Natural killer cell (primary cell): ENCODE measurements around the gene ICAM5. TPM values are rescaled to one million over a fixed set of nuclear protein-coding genes. Genes with fewer than 3 reads are reported as not detected.

Source experiments
- ATAC-seq, 3 donors: fragments of 150-1000 bp in 2 of 3; fragments of 200-7000 bp in 1 of 3; cut with Tn5 transposase; 1 replicate in 1 of 3; 2 replicates in 2 of 3; pipeline ENCODE4 v1.10.0; 2021; ENCODE audit warnings: mild to moderate bottlenecking in 2 of 3, moderate library complexity in 2 of 3
- DNase-seq, 2 donors: peaks; one replicate each; pipeline versions ENCODE4 v3.0.0 to v3.0.0-alpha.2; 2013 to 2021; ENCODE audit warnings: mixed read lengths in 1 of 2
- H3K27ac ChIP-seq: one replicate; pipeline ENCODE4 v1.5.1; 2013; ENCODE audit warnings: mild to moderate bottlenecking, low read length
- H3K27me3 ChIP-seq: one replicate; pipeline ENCODE4 v1.6.1; 2013; ENCODE audit warnings: low read length; ENCODE audit not compliant: control insufficient read depth, insufficient read depth
- H3K36me3 ChIP-seq: one replicate; pipeline ENCODE4 v1.6.1; 2013; ENCODE audit warnings: low read length; ENCODE audit not compliant: control insufficient read depth, insufficient read depth
- H3K4me1 ChIP-seq: one replicate; pipeline ENCODE4 v1.6.1; 2013; ENCODE audit warnings: low read length; ENCODE audit not compliant: control insufficient read depth, insufficient read depth
- H3K4me3 ChIP-seq: one replicate; pipeline ENCODE4 v1.5.1; 2013; ENCODE audit warnings: low read length
- H3K9me3 ChIP-seq: one replicate; pipeline ENCODE4 v1.6.1; 2013; ENCODE audit warnings: low read length; ENCODE audit not compliant: control insufficient read depth, insufficient read depth
- H3K27ac Mint-ChIP-seq, 2 donors: one replicate each; pipeline ENCODE4 v1.8.0; 2022; ENCODE audit warnings: mild to moderate bottlenecking in 2 of 2, mixed read lengths in 2 of 2, moderate library complexity in 1 of 2
- H3K27me3 Mint-ChIP-seq, 2 donors: one replicate each; pipeline ENCODE4 v1.8.0; 2022; ENCODE audit warnings: low read depth in 2 of 2, mixed read lengths in 2 of 2
- H3K36me3 Mint-ChIP-seq: one replicate; pipeline ENCODE4 v1.8.0; 2022; ENCODE audit warnings: mixed read lengths
- H3K4me1 Mint-ChIP-seq, 2 donors: one replicate each; pipeline ENCODE4 v1.8.0; 2022; ENCODE audit warnings: mixed read lengths in 2 of 2
- H3K4me3 Mint-ChIP-seq: one replicate; pipeline ENCODE4 v1.8.0; 2022; ENCODE audit warnings: mild to moderate bottlenecking, moderate library complexity, mixed read lengths
- H3K9me3 Mint-ChIP-seq, 2 donors: one replicate each; pipeline ENCODE4 v1.8.0; 2022; ENCODE audit warnings: mixed read lengths in 2 of 2
- CTCF ChIP-seq: fragments of 200-600 bp; IDR thresholded peaks from one replicate; pipeline ENCODE4 v1.8.0; 2022; ENCODE audit warnings: antibody characterized with exemption
- WGBS: methylation state at CpG from one replicate; pipeline ENCODE4 v1.1.7; 2013; ENCODE audit warnings: missing lambda C conversion rate; ENCODE audit not compliant: insufficient coverage; 5-methylcytosine and 5-hydroxymethylcytosine counted together
- intact Hi-C: fragments of 100-400 bp; cut with micrococcal nuclease; formaldehyde crosslinking; loops from one replicate; pipeline ENCODE4 v1.14.2; 2022
- total RNA-seq, 4 donors: library from RNA; stranded (reverse); fragments of 120-200 nt in 1 of 4; gene quantifications; one replicate each; pipeline versions ENCODE4 v1.2.3 to v1.2.4, GENCODE V29; 2013 to 2022

Gene ICAM5
- total RNA-seq, 3 donors from 2014 or later (not counting 1 experiment from before 2014, with no cell fraction given): 1.1 to 1.6 (median 1.5) TPM

GRCh38 chr19:10260141-10260584 is 29.6 kb upstream of the ICAM5 start:
- H3K36me3 Mint-ChIP-seq: peaks cover 9% of the 10 kb centered on the region
- no peak overlapping the region for H3K27ac Mint-ChIP-seq
- DNase-seq (peak in 1 of 2 donors; percentile 30), ATAC-seq (no peak)
- no peak overlapping the region for H3K4me3 Mint-ChIP-seq
- H3K4me1 Mint-ChIP-seq: peaks cover 0 to 7% of the 10 kb centered on the region in 2 donors
- no peak for TF ChIP-seq CTCF
- no peaks in the 10 kb centered on the region for H3K27me3 ChIP-seq
- H3K9me3 Mint-ChIP-seq: no peaks in the 10 kb centered on the region
- H3K27ac ChIP-seq: no peak overlapping the region
- no peak overlapping the region for H3K4me3 ChIP-seq
- no peaks in the 10 kb centered on the region for H3K27me3 Mint-ChIP-seq
- H3K9me3 ChIP-seq: no peaks in the 10 kb centered on the region
- peaks cover 30% of the 10 kb centered on the region for H3K36me3 ChIP-seq
- intact Hi-C loops: no loop called here
- whole genome bisulfite sequencing: 81% methylated on average over 8 of the region's 8 CpGs
- H3K4me1 ChIP-seq: peaks cover 3% of the 10 kb centered on the region

DNA sequence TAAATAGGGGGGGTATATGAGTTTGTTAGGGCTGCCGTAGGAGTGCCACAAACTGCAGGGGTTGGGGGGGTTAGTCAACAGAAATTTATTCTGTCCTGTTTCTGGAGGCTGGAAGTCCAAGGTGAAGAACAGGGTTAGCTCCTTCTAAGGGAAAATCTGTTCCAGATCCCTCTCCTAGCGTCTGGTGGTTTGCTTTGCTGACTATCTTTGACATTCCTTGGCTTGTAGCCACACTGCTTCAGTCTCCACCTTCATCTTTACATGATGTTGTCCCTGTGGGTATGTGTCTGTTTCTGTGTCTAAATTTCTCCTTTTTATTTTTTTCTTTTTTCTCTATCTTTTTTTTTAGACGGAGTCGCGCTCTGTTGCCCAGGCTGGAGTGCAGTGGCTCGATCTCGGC is 27.0 kb upstream of the ICAM5 start:
- intact Hi-C loops: no loop called here
- DNase-seq (no peak), ATAC-seq (no peak)
- Histone ChIP-seq H3K4me1 (peaks cover 3% of the 10 kb centered on the region), H3K9me3 (no peaks in the 10 kb centered on the region), H3K36me3 (peaks cover 11% of the 10 kb centered on the region), H3K27ac (no peak overlapping the region), H3K4me3 (no peak overlapping the region), H3K27me3 (no peaks in the 10 kb centered on the region)
- no peaks in the 10 kb centered on the region for H3K9me3 Mint-ChIP-seq
- WGBS: 93% methylated on average over 6 of the region's 7 CpGs
- H3K27me3 Mint-ChIP-seq: no peaks in the 10 kb centered on the region
- H3K36me3 Mint-ChIP-seq: peaks cover under 1% of the 10 kb centered on the region
- no peaks in the 10 kb centered on the region for H3K4me1 Mint-ChIP-seq
- H3K4me3 Mint-ChIP-seq: no peak overlapping the region
- TF ChIP-seq CTCF: no peak
- H3K27ac Mint-ChIP-seq: no peak overlapping the region

DNA sequence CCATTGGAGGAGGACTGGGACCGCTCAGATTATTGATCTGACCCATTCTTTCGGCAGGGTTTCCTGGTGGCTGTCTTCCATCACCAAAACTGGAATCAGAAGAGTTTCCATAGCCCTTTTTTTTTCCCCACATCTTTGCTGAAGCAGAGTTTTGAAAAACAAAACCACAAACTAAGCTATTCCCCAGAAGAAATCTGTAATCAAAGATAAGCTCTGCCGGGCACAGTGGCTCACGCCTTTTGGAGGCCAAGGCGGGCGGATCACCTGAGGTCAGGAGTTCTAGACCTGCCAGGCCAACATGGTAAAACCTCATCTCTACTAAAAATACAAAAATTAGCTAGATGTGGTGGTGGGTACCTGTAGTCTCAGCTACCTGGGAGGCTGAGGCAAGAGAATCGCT is 23.0 kb upstream of the ICAM5 start:
- WGBS: 89% methylated on average over 7 of the region's 7 CpGs
- Mint-ChIP-seq H3K9me3 (no peaks in the 10 kb centered on the region), H3K27me3 (no peaks in the 10 kb centered on the region), H3K27ac (no peak overlapping the region), H3K4me3 (no peak overlapping the region), H3K4me1 (peaks cover 19 to 26% of the 10 kb centered on the region in 2 donors), H3K36me3 (no peaks in the 10 kb centered on the region)
- Histone ChIP-seq H3K4me1 (peaks cover 26% of the 10 kb centered on the region), H3K27ac (no peak overlapping the region), H3K27me3 (no peaks in the 10 kb centered on the region), H3K9me3 (no peaks in the 10 kb centered on the region), H3K4me3 (no peak overlapping the region), H3K36me3 (no peaks in the 10 kb centered on the region)
- intact Hi-C loops: no loop called here
- TF ChIP-seq CTCF: no peak
- no peak for ATAC-seq
- no peak for DNase-seq

GRCh38 chr19:10268071-10268470 is 21.7 kb upstream of the ICAM5 start:
- Mint-ChIP-seq H3K4me1 (peaks cover 23 to 32% of the 10 kb centered on the region in 2 donors), H3K4me3 (no peak overlapping the region), H3K36me3 (no peaks in the 10 kb centered on the region), H3K9me3 (no peaks in the 10 kb centered on the region), H3K27ac (no peak overlapping the region), H3K27me3 (no peaks in the 10 kb centered on the region)
- H3K9me3 ChIP-seq: no peaks in the 10 kb centered on the region
- intact Hi-C loops: loop anchor here (2.0 kb wide), 1 partner anchor 71 kb away; the partner anchor contains the start of gene ICAM3
- H3K27me3 ChIP-seq: no peaks in the 10 kb centered on the region
- H3K36me3 ChIP-seq: peaks cover 2% of the 10 kb centered on the region
- TF ChIP-seq CTCF: no peak
- DNase-seq (no peak), ATAC-seq (no peak)
- no peak overlapping the region for H3K4me3 ChIP-seq
- 82% methylated on average over 6 of the region's 6 CpGs for WGBS
- H3K4me1 ChIP-seq: peaks cover 40% of the 10 kb centered on the region
- no peak overlapping the region for H3K27ac ChIP-seq
